HCT116 (cell line): ENCODE measurements around the gene OTULIN. TPM values are rescaled to one million over a fixed set of nuclear protein-coding genes. Genes with fewer than 3 reads are reported as not detected.

Experiments
- ATAC-seq: fragments of 200-7000 bp; cut with Tn5 transposase; 2 replicates; pipeline ENCODE4 v1.9.1; 2020; ENCODE audit warnings: mild to moderate bottlenecking, moderate library complexity
- BruUV-seq: library from RNA; stranded (reverse); fragments of 400-500 nt; replicated peaks from 2 replicates; lab custom pipeline; 2021; lab: Mats Ljungman, UMichigan
- CTCF ChIA-PET: fragments of 300-600 bp; sonication (Branson Sonifier 250); formaldehyde crosslinking; loops from one replicate; lab custom pipeline; 2021; ENCODE audit warnings: antibody characterized with exemption; lab: Charles Lee
- POLR2A ChIA-PET: fragments of 300-600, 350-600 bp; sonication (Branson Sonifier 250); formaldehyde crosslinking; loops from one replicate; lab custom pipeline; 2021; ENCODE audit warnings: antibody characterized with exemption; lab: Charles Lee
- RAD21 ChIA-PET, 2 experiments: fragments of 300-600 bp; sonication (Branson Sonifier 250); formaldehyde crosslinking; loops; one replicate each; lab custom pipeline; 2023; ENCODE audit warnings: low total read pairs in 2 of 2; ENCODE audit not compliant: uncharacterized antibody in 2 of 2, unreplicated experiment in 2 of 2, low non-redundant PET in 1 of 2; lab: Charles Lee
- DNase-seq: peaks from one replicate; pipeline ENCODE4 v3.0.0-alpha.2; 2010; ENCODE audit warnings: low read depth, low spot score
- H2AFZ ChIP-seq: fragments of 200-600 bp; shearing (Covaris generic), sonication (generic); 2 replicates; pipeline ENCODE4 v1.6.1; 2017; ENCODE audit warnings: low read depth, mixed run types, mixed read lengths, antibody characterized with exemption, low read length; ENCODE audit not compliant: poor library complexity, severe bottlenecking
- H3K27ac ChIP-seq: 2 replicates; pipeline ENCODE4 v1.5.1; 2012; ENCODE audit warnings: low read depth, low read length
- H3K27me3 ChIP-seq: fragments of 200-600 bp; sonication (generic); 2 replicates; pipeline ENCODE4 v1.6.1; 2016; ENCODE audit warnings: mixed run types, low read length, mixed read lengths; ENCODE audit not compliant: insufficient read depth
- H3K36me3 ChIP-seq, 2 experiments: fragments of 200-500 bp in 1 of 2; fragments of 200-600 bp in 1 of 2; sonication (Bioruptor generic) in 1 of 2; sonication (generic) in 1 of 2; 2 replicates each; pipeline versions ENCODE4 v1.5.1 to v1.6.1; 2014 to 2016; ENCODE audit warnings: low read length in 2 of 2, inconsistent platforms in 1 of 2, mixed read lengths in 1 of 2, mixed run types in 1 of 2; ENCODE audit not compliant: insufficient read depth in 2 of 2, control insufficient read depth in 1 of 2
- H3K4me1 ChIP-seq, 2 experiments: fragments of 200-600 bp in 1 of 2; sonication (generic) in 1 of 2; 2 replicates each; pipeline versions ENCODE4 v1.5.1 to v1.6.1; 2012 to 2017; ENCODE audit warnings: low read length in 2 of 2, inconsistent platforms in 1 of 2, mild to moderate bottlenecking in 1 of 2, mixed read lengths in 1 of 2, mixed run types in 1 of 2, moderate library complexity in 1 of 2; ENCODE audit not compliant: insufficient read depth in 2 of 2, control insufficient read depth in 1 of 2
- H3K4me2 ChIP-seq: fragments of 200-600 bp; sonication (generic); 2 replicates; pipeline ENCODE4 v1.6.1; 2017; ENCODE audit warnings: mixed run types, low read length, mixed read lengths
- H3K4me3 ChIP-seq, 2 experiments: fragments of 200-600 bp in 1 of 2; sonication (generic) in 1 of 2; replicated peaks in 1 of 2; 2 replicates each; pipeline ENCODE4 v1.5.1; 2011 to 2016; ENCODE audit warnings: low read length in 2 of 2, control low read depth in 1 of 2, low read depth in 1 of 2, mild to moderate bottlenecking in 1 of 2, mixed read lengths in 1 of 2, mixed run types in 1 of 2
- H3K79me2 ChIP-seq: fragments of 200-600 bp; sonication (generic); 2 replicates; pipeline ENCODE4 v1.6.1; 2017; ENCODE audit warnings: mild to moderate bottlenecking, mixed run types, low read length, moderate library complexity, mixed read lengths; ENCODE audit not compliant: insufficient read depth
- H3K9ac ChIP-seq: fragments of 200-600 bp; sonication (generic); 2 replicates; pipeline ENCODE4 v1.6.1; 2016; ENCODE audit warnings: low read length, mixed read lengths
- H3K9me2 ChIP-seq: fragments of 200-600 bp; sonication (generic), shearing (Covaris generic); 2 replicates; pipeline ENCODE4 v1.6.1; 2017; ENCODE audit warnings: mixed run types, mild to moderate bottlenecking, moderate library complexity; ENCODE audit not compliant: insufficient read depth
- H3K9me3 ChIP-seq, 2 experiments: fragments of 200-500 bp in 1 of 2; fragments of 200-600 bp in 1 of 2; sonication (Bioruptor generic) in 1 of 2; sonication (generic) in 1 of 2; 2 replicates each; pipeline ENCODE4 v1.6.1; 2014 to 2017; ENCODE audit warnings: low read length in 2 of 2, mixed read lengths in 2 of 2, inconsistent platforms in 1 of 2, low read depth in 1 of 2, mild to moderate bottlenecking in 1 of 2, mixed run types in 1 of 2, moderate library complexity in 1 of 2; ENCODE audit not compliant: control insufficient read depth in 1 of 2, insufficient read depth in 1 of 2
- H4K20me1 ChIP-seq: fragments of 200-600 bp; sonication (generic), shearing (Covaris generic); 2 replicates; pipeline ENCODE4 v1.6.1; 2017; ENCODE audit warnings: mixed run types, mild to moderate bottlenecking, moderate library complexity; ENCODE audit not compliant: insufficient read depth
- CBX3 ChIP-seq: IDR thresholded peaks from 2 replicates; pipeline ENCODE4 v1.6.1; 2012; ENCODE audit warnings: low read depth
- CEBPB ChIP-seq: IDR thresholded peaks from 2 replicates; pipeline ENCODE4 v1.6.1; 2012; ENCODE audit warnings: low read depth
- EGR1 ChIP-seq: IDR thresholded peaks from 2 replicates; pipeline ENCODE4 v1.6.1; 2012; ENCODE audit warnings: low read depth
- ELF1 ChIP-seq: IDR thresholded peaks from 2 replicates; pipeline ENCODE4 v1.6.1; 2012; ENCODE audit warnings: low read depth, borderline replicate concordance
- EZH2phosphoT487 ChIP-seq: fragments of 200-600 bp; IDR thresholded peaks from 2 replicates; pipeline ENCODE4 v1.6.1; 2018; ENCODE audit warnings: antibody characterized with exemption, borderline replicate concordance
- FOSL1 ChIP-seq: IDR thresholded peaks from 2 replicates; pipeline ENCODE4 v1.6.1; 2012; ENCODE audit warnings: low read depth
- JUND ChIP-seq: IDR thresholded peaks from 2 replicates; pipeline ENCODE4 v1.6.1; 2012
- RAD21 ChIP-seq: IDR thresholded peaks from 2 replicates; pipeline ENCODE4 v1.6.1; 2012; ENCODE audit warnings: low read depth, mild to moderate bottlenecking
- SIN3A ChIP-seq: IDR thresholded peaks from 2 replicates; pipeline ENCODE4 v1.6.1; 2012; ENCODE audit warnings: low read depth
- SP1 ChIP-seq: IDR thresholded peaks from 2 replicates; pipeline ENCODE4 v1.6.1; 2012; ENCODE audit warnings: low read depth
- SRF ChIP-seq: IDR thresholded peaks from 2 replicates; pipeline ENCODE4 v1.6.1; 2012; ENCODE audit warnings: low read depth
- TCF7L2 ChIP-seq: IDR thresholded peaks from 2 replicates; pipeline ENCODE4 v1.7.0; 2011; ENCODE audit warnings: borderline replicate concordance, inconsistent platforms; ENCODE audit not compliant: insufficient read depth, insufficient read length; ENCODE audit errors: extremely low read depth
- ZNF274 ChIP-seq: fragments of 200-500 bp; sonication (Bioruptor generic); IDR thresholded peaks from 2 replicates; pipeline ENCODE4 v1.6.1; 2014; ENCODE audit warnings: mild to moderate bottlenecking, low read depth, low read length, inconsistent platforms
- intact Hi-C: fragments of 100-400 bp; cut with micrococcal nuclease; formaldehyde crosslinking; loops from 2 replicates; pipeline ENCODE4 v1.10.0; 2022
- total RNA-seq: library from RNA; stranded (reverse); gene quantifications from one replicate; pipeline ENCODE4 v1.2.1, GENCODE V29; 2021; ENCODE audit not compliant: unreplicated experiment
- TF ChIP-seq, protein P1 (sequence below), 3 experiments: fragments of 200-600 bp in 1 of 3; sonication (generic) in 1 of 3; IDR thresholded peaks in 2 of 3; conservative IDR thresholded peaks in 1 of 3; 2 replicates each; pipeline ENCODE4 v1.5.1; 2012 to 2017; ENCODE audit warnings: low read depth in 2 of 3, low read length in 2 of 3, antibody characterized with exemption in 1 of 3, borderline replicate concordance in 1 of 3, control low read depth in 1 of 3, mild to moderate bottlenecking in 1 of 3, mixed read lengths in 1 of 3, mixed run types in 1 of 3, moderate library complexity in 1 of 3; ENCODE audit not compliant: insufficient read depth in 1 of 3

The OTULIN gene
- total RNA-seq, 1 experiment from 2014 or later: 25.7 TPM

DNA sequence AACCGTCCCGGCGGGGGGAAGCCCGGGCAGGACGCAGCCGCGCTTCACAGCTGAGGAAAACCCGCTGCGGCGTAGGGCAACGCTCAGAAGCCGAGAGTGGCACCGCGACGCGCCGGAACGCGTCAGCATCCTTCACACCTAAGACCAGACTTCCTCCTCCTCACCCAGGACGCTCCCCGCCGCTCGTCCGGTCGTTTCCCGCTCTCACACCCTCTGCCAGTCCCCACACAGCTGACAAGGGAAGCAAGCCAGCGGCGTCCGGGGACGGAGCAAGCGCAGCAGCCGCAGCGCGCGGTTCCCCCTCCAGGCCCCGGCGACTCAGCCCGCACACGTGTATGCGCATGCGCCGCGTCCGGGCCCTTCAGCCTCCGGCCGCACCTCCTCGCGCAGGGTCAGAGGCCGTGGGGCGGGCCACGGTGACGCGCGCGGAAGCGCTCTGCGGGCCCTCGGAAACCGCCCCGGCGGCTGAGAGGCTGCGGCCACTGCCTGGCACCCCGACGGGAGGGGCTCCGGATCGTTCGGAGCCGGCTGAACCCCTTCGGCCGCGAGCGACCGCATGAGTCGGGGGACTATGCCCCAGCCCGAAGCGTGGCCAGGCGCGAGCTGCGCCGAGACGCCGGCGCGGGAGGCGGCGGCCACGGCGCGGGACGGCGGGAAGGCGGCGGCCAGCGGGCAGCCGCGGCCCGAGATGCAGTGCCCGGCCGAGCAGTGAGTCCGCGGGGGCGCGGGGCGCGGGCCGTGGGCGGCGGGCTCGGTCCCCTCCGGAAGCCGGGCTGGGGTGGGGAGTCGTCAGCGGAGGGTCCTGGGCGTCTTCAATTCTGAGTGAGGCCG lies at the start of gene OTULIN (continued):
- TF ChIP-seq, protein P1, sequence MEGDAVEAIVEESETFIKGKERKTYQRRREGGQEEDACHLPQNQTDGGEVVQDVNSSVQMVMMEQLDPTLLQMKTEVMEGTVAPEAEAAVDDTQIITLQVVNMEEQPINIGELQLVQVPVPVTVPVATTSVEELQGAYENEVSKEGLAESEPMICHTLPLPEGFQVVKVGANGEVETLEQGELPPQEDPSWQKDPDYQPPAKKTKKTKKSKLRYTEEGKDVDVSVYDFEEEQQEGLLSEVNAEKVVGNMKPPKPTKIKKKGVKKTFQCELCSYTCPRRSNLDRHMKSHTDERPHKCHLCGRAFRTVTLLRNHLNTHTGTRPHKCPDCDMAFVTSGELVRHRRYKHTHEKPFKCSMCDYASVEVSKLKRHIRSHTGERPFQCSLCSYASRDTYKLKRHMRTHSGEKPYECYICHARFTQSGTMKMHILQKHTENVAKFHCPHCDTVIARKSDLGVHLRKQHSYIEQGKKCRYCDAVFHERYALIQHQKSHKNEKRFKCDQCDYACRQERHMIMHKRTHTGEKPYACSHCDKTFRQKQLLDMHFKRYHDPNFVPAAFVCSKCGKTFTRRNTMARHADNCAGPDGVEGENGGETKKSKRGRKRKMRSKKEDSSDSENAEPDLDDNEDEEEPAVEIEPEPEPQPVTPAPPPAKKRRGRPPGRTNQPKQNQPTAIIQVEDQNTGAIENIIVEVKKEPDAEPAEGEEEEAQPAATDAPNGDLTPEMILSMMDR (IDR thresholded peaks at IDR 0.05 in 2 of 3, conservative IDR thresholded peaks at IDR 0.05 in 1 of 3; ENCODE audit: borderline replicate concordance in 1 of 3, insufficient read depth in 1 of 3, low read depth in 2 of 3, low read length in 2 of 3): no peak
- peak; percentile 32 for TF ChIP-seq TCF7L2
- TF ChIP-seq FOSL1: no peak

- TF ChIP-seq EGR1: no peak
- TF ChIP-seq ELF1: no peak
- TF ChIP-seq CBX3: no peak
- no peak for TF ChIP-seq SP1
- TF ChIP-seq RAD21: no peak
- TF ChIP-seq SRF: no peak
- no peak for TF ChIP-seq SIN3A
- TF ChIP-seq ZNF274: no peak
- TF ChIP-seq CEBPB: no peak
- no peak for TF ChIP-seq EZH2phosphoT487
- no peak for TF ChIP-seq JUND
- H4K20me1 ChIP-seq: no peaks in the 10 kb centered on the region
- H3K4me3 ChIP-seq: no peak overlapping the region
- H2AFZ ChIP-seq: no peak overlapping the region
- DNase-seq (no peak), ATAC-seq (no peak)
- no peaks in the 10 kb centered on the region; a peak in 1 of 4 replicates for H3K36me3 ChIP-seq
- no peak overlapping the region for H3K9ac ChIP-seq
- H3K27ac ChIP-seq: no peak overlapping the region
- RAD21 ChIA-PET: no interaction called here
- H3K4me2 ChIP-seq: no peak overlapping the region
- H3K4me1 ChIP-seq: no peaks in the 10 kb centered on the region
- H3K9me3 ChIP-seq: no peaks in the 10 kb centered on the region
- POLR2A ChIA-PET: no interaction called here
- H3K27me3 ChIP-seq: no peaks in the 10 kb centered on the region
- H3K79me2 ChIP-seq: no peaks in the 10 kb centered on the region
- H3K9me2 ChIP-seq: no peaks in the 10 kb centered on the region
- CTCF ChIA-PET: no interaction called here
- intact Hi-C loops: no loop called here
- no TSS peak for BruUV-seq
Measured at GRCh38 chr5:14615365-14615764, 49.2 kb upstream of the OTULIN start.
